H1 (cell line): Measurements from ENCODE around the gene SUGT1. TPM values are rescaled to one million over a fixed set of nuclear protein-coding genes. Genes with fewer than 3 reads are reported as not detected.

Experiments used
- CTCF ChIA-PET: fragments of 300-600 bp; sonication (Branson Sonifier 250); formaldehyde crosslinking; loops from one replicate; lab custom pipeline; 2021; ENCODE audit not compliant: partially characterized antibody; lab: Charles Lee
- POLR2A ChIA-PET: fragments of 300-600 bp; sonication (Branson Sonifier 250); formaldehyde crosslinking; loops from one replicate; lab custom pipeline; 2021; ENCODE audit warnings: inconsistent platforms; ENCODE audit not compliant: partially characterized antibody; lab: Charles Lee
- DNase-seq, 2 experiments: peaks; one replicate each; pipeline versions ENCODE4 v3.0.0 to v3.0.0-alpha.2; 2010 to 2022; ENCODE audit warnings: low spot score in 2 of 2, low read depth in 1 of 2, mixed read lengths in 1 of 2
- FAIRE-seq: peaks from 2 replicates; lab custom pipeline; 2011; peaks lifted over from hg19 to GRCh38; lab: Jason Lieb, UNC
- H2AFZ ChIP-seq: 2 replicates; pipeline ENCODE4 v1.8.1; 2012; ENCODE audit warnings: low read length, inconsistent platforms
- H2AK5ac ChIP-seq: 2 replicates; pipeline ENCODE4 v1.6.1; 2013; ENCODE audit warnings: low read depth, low read length
- H2BK120ac ChIP-seq: replicated peaks from 2 replicates; pipeline ENCODE3; 2013; ENCODE audit warnings: low read depth, low read length, inconsistent platforms
- H2BK12ac ChIP-seq: 2 replicates; pipeline ENCODE4 v1.6.1; 2013; ENCODE audit warnings: low read depth, low read length
- H2BK15ac ChIP-seq: 2 replicates; pipeline ENCODE4 v1.6.1; 2013; ENCODE audit warnings: low read length
- H2BK20ac ChIP-seq: 2 replicates; pipeline ENCODE4 v1.6.1; 2013; ENCODE audit warnings: low read length
- H2BK5ac ChIP-seq: 2 replicates; pipeline ENCODE4 v1.6.1; 2013; ENCODE audit warnings: low read depth, low read length
- H3K14ac ChIP-seq: 2 replicates; pipeline ENCODE4 v1.6.1; 2013; ENCODE audit warnings: inconsistent platforms; ENCODE audit not compliant: insufficient read length
- H3K18ac ChIP-seq: 2 replicates; pipeline ENCODE4 v1.6.1; 2013; ENCODE audit warnings: low read length; ENCODE audit errors: extremely low read depth
- H3K23ac ChIP-seq: 2 replicates; pipeline ENCODE4 v1.6.1; 2013; ENCODE audit warnings: inconsistent platforms; ENCODE audit not compliant: insufficient read length
- H3K23me2 ChIP-seq: 2 replicates; pipeline ENCODE4 v1.6.1; 2013; ENCODE audit warnings: low read depth, low read length
- H3K27ac ChIP-seq: 2 replicates; pipeline ENCODE4 v1.6.1; 2011; ENCODE audit warnings: low read depth, low read length, inconsistent platforms
- H3K27me3 ChIP-seq, 4 experiments: replicated peaks in 1 of 4; 1 replicate in 1 of 4; 2 replicates in 3 of 4; pipeline versions ENCODE4 v1.6.1 to v1.8.1; 2011 to 2013; ENCODE audit warnings: low read length in 3 of 4, mild to moderate bottlenecking in 3 of 4, inconsistent platforms in 2 of 4, mixed read lengths in 2 of 4, moderate library complexity in 1 of 4; ENCODE audit not compliant: control insufficient read depth in 3 of 4, insufficient read depth in 3 of 4; ENCODE audit errors: extremely low read depth in 1 of 4
- H3K36me3 ChIP-seq, 4 experiments: 2 replicates each; pipeline versions ENCODE4 v1.6.1 to v1.8.1; 2011 to 2013; ENCODE audit warnings: mild to moderate bottlenecking in 4 of 4, low read length in 3 of 4, moderate library complexity in 2 of 4, control low read depth in 1 of 4, inconsistent platforms in 1 of 4; ENCODE audit not compliant: insufficient read depth in 4 of 4, control insufficient read depth in 2 of 4
- H3K4ac ChIP-seq: replicated peaks from 2 replicates; pipeline ENCODE3; 2013; ENCODE audit warnings: low read length, low read depth, mixed read lengths, inconsistent platforms; ENCODE audit not compliant: insufficient read length
- H3K4me1 ChIP-seq, 4 experiments: replicated peaks in 1 of 4; 1 replicate in 1 of 4; 2 replicates in 3 of 4; pipeline versions ENCODE4 v1.6.1 to v1.8.1; 2011 to 2013; ENCODE audit warnings: low read length in 3 of 4, inconsistent platforms in 2 of 4, mixed read lengths in 1 of 4; ENCODE audit not compliant: insufficient read depth in 4 of 4, control insufficient read depth in 3 of 4
- H3K4me2 ChIP-seq, 2 experiments: 2 replicates each; pipeline versions ENCODE4 v1.6.1 to v1.8.1; 2011 to 2013; ENCODE audit warnings: low read depth in 2 of 2, low read length in 2 of 2, control low read depth in 1 of 2, inconsistent platforms in 1 of 2, mild to moderate bottlenecking in 1 of 2; ENCODE audit not compliant: insufficient read depth in 1 of 2
- H3K4me3 ChIP-seq, 4 experiments: fragments of 200-600, 300-600 bp in 1 of 4; sonication (generic), shearing (Covaris generic), sonication (Bioruptor Twin) in 1 of 4; 2 replicates each; pipeline versions ENCODE4 v1.5.1 to v1.8.1; 2011 to 2016; ENCODE audit warnings: low read length in 4 of 4, low read depth in 3 of 4, control low read depth in 2 of 4, inconsistent platforms in 2 of 4, mild to moderate bottlenecking in 2 of 4, mixed read lengths in 1 of 4, moderate library complexity in 1 of 4; ENCODE audit not compliant: insufficient read depth in 2 of 4; ENCODE audit errors: extremely low read depth in 1 of 4
- H3K56ac ChIP-seq: replicated peaks from 2 replicates; pipeline ENCODE3; 2013; ENCODE audit warnings: low read depth, mild to moderate bottlenecking, mixed read lengths, low read length, inconsistent platforms; ENCODE audit not compliant: insufficient read length
- H3K79me1 ChIP-seq: 2 replicates; pipeline ENCODE4 v1.6.1; 2013; ENCODE audit warnings: low read depth, low read length, control low read depth
- H3K79me2 ChIP-seq, 2 experiments: 2 replicates each; pipeline versions ENCODE4 v1.6.1 to v1.8.1; 2012 to 2013; ENCODE audit warnings: low read length in 2 of 2, mild to moderate bottlenecking in 2 of 2, inconsistent platforms in 1 of 2; ENCODE audit not compliant: insufficient read depth in 2 of 2, control insufficient read depth in 1 of 2
- H3K9ac ChIP-seq, 4 experiments: replicated peaks in 1 of 4; 1 replicate in 1 of 4; 2 replicates in 3 of 4; pipeline versions ENCODE4 v1.6.1 to v1.8.1; 2011 to 2013; ENCODE audit warnings: low read depth in 3 of 4, low read length in 3 of 4, control low read depth in 2 of 4, mild to moderate bottlenecking in 2 of 4, moderate library complexity in 2 of 4, inconsistent platforms in 1 of 4; ENCODE audit errors: extremely low read depth in 1 of 4
- H3K9me3 ChIP-seq, 2 experiments: 2 replicates each; pipeline versions ENCODE4 v1.6.1 to v1.8.1; 2012 to 2013; ENCODE audit warnings: mild to moderate bottlenecking in 2 of 2, moderate library complexity in 2 of 2, control low read depth in 1 of 2, inconsistent platforms in 1 of 2, low read depth in 1 of 2, low read length in 1 of 2, mixed read lengths in 1 of 2; ENCODE audit not compliant: insufficient read depth in 2 of 2
- H4K20me1 ChIP-seq, 2 experiments: replicated peaks in 1 of 2; 2 replicates each; pipeline versions ENCODE3 to v1.8.1; 2011 to 2013; ENCODE audit warnings: inconsistent platforms in 2 of 2, low read length in 2 of 2, mild to moderate bottlenecking in 1 of 2; ENCODE audit not compliant: insufficient read depth in 2 of 2, control insufficient read depth in 1 of 2
- H4K5ac ChIP-seq: 2 replicates; pipeline ENCODE4 v1.6.1; 2013; ENCODE audit warnings: low read length, low read depth, mixed read lengths, inconsistent platforms; ENCODE audit not compliant: insufficient read length
- H4K8ac ChIP-seq: 2 replicates; pipeline ENCODE4 v1.8.0; 2013; ENCODE audit warnings: mild to moderate bottlenecking, moderate library complexity, low read length, inconsistent platforms; ENCODE audit not compliant: insufficient read depth; ENCODE audit errors: extremely low read depth
- H4K91ac ChIP-seq: replicated peaks from 2 replicates; pipeline ENCODE3; 2013; ENCODE audit warnings: low read length, mixed read lengths, inconsistent platforms; ENCODE audit not compliant: insufficient read length
- SAP30 ChIP-seq: fragments of 300-600 bp; sonication (generic); IDR thresholded peaks from 2 replicates; pipeline ENCODE4 v1.7.1; 2012; ENCODE audit warnings: low read length, moderate library complexity, mild to moderate bottlenecking, inconsistent platforms; ENCODE audit not compliant: insufficient read depth, insufficient replicate concordance
- WGBS, 2 experiments: shearing (Covaris generic) in 1 of 2; methylation state at CpG; one replicate each; pipeline versions ENCODE4 v1.1.6 to v1.1.7; 2013 to 2015; ENCODE audit warnings: low lambda C conversion rate in 2 of 2, mixed read lengths in 2 of 2, inconsistent platforms in 1 of 2, low coverage in 1 of 2, missing lambda C conversion rate in 1 of 2; ENCODE audit not compliant: insufficient replicate concordance in 2 of 2, insufficient coverage in 1 of 2, insufficient read length in 1 of 2; ENCODE audit errors: extremely low coverage in 1 of 2, missing lambda C conversion rate in 1 of 2; 5-methylcytosine and 5-hydroxymethylcytosine counted together
- polyA plus RNA-seq, 7 experiments: library from polyadenylated mRNA; depleted of rRNA in 3 of 7; stranded (reverse) in 5 of 7; unstranded in 2 of 7; fragments of >200 nt in 5 of 7; fragments of 200-250 nt in 2 of 7; gene quantifications; 1 replicate in 5 of 7; 2 replicates in 1 of 7; 4 replicates in 1 of 7; pipeline versions ENCODE4 v1.2.1 to v1.2.3, GENCODE V29; 2011 to 2013; ENCODE audit warnings: missing spikeins in 2 of 7, mixed read lengths in 2 of 7
- total RNA-seq: library from RNA; stranded (reverse); fragmentation: NEBNext Ultra II Directional; extraction: Animal tissue kit (Norgen Biotek cat#: 25700); gene quantifications from 2 replicates; pipeline ENCODE4 v1.2.1, GENCODE V29; 2021

SUGT1 gene
- total and polyA plus RNA-seq, 2 of the 8 experiments (the other 6 are each of a cell fraction or from before 2014, with no cell fraction given) = 21.0 to 99.4 TPM

- Histone ChIP-seq H3K36me3 (peaks cover 0 to 15% (median 8%) of the 10 kb centered on the region in 4 experiments; a peak in 5 of 8 replicates), H4K20me1 (no peaks in the 10 kb centered on the region), H3K79me1 (no peaks in the 10 kb centered on the region), H3K27ac (no peak overlapping the region; the same call in 1 of the 2 replicates), H3K4me3 (peak overlapping the region in 2 of 4 experiments; percentile 72 to 76; a peak in 3 of 8 replicates), H3K56ac (no peak overlapping the region), H2BK12ac (0 out of 2 replicates have a peak overlapping the region, but pooled peaks have one; percentile 11), H3K4ac (peak overlapping the region; percentile 46), H3K4me2 (peak overlapping the region; percentile 81 to 93), H2AK5ac (no peak overlapping the region), H2BK120ac (peak overlapping the region; percentile 67), H3K18ac (no peak overlapping the region), H2BK15ac (no peak overlapping the region), H3K79me2 (peaks cover 0 to 8% of the 10 kb centered on the region in 2 experiments; a peak in 1 of 4 replicates), H3K9ac (no peak overlapping the region), H2BK20ac (no peak overlapping the region), H3K4me1 (peaks cover 3 to 20% (median 18%) of the 10 kb centered on the region in 4 experiments), H3K9me3 (no peaks in the 10 kb centered on the region), H3K27me3 (no peaks in the 10 kb centered on the region), H3K14ac (no peak overlapping the region), H3K23me2 (peaks cover 13% of the 10 kb centered on the region; the same call in 1 of the 2 replicates), H4K91ac (peak overlapping the region; percentile 50), H2BK5ac (peak overlapping the region; percentile 50; the same call in 1 of the 2 replicates), H4K5ac (peak overlapping the region; percentile 90), H4K8ac (no peak overlapping the region), H3K23ac (no peak overlapping the region), H2AFZ (no peak overlapping the region)
- CTCF ChIA-PET = interaction anchor here (0.6 to 4.0 kb wide), 20 partner anchors 9 to 120 kb away, joined by 3 to 28 read pairs (median 5); partner anchors contain the start of gene SUGT1
- POLR2A ChIA-PET = interaction anchor here (0.7 to 4.4 kb wide), 12 partner anchors 9 to 107 kb away, joined by 3 to 25 read pairs (median 5); partner anchors contain the start of gene SUGT1
- no peak for DNase-seq
- FAIRE-seq = no peak
- TF ChIP-seq SAP30 = no peak
- 26% methylated on average over 4 of the region's 4 CpGs; no CpG with 5 or more reads in 1 of the 2 experiments for WGBS, 2 experiments
Measured at GRCh38 chr13:52737965-52738364, 85.3 kb downstream of the SUGT1 start.
